ENCODE measurements around the gene SEMA5B. TPM values are rescaled to one million over a fixed set of nuclear protein-coding genes. Genes with fewer than 3 reads are reported as not detected.

Gene SEMA5B
- total RNA-seq, 2 donors from 2014 or later, result 0.09 to 2.9 TPM

DNA sequence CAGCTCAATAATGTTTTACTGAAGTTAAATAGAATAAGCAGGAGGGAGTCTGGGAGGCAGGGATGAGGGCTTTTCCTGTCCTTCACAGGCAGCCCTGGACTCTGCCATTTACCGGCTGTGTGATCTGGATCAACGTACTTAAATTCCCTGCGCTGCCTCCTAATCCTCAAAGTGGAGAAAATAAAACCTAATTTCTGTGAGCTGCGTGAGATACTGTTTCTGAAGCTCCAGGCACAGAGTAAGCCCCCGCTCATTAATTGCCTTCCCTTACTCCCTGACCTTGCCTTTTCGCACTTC is 39.0 kb upstream of the SEMA5B start:
- Histone ChIP-seq H3K27me3 (replicated peaks; ENCODE audit: insufficient read depth) (no peaks in the 10 kb centered on the region), H3K4me1 (replicated peaks) (peaks cover 5% of the 10 kb centered on the region), H3K4me3 (peak overlapping the region; percentile 74 to 92), H3K36me3 (no peaks in the 10 kb centered on the region), H3K27ac (peak overlapping the region; percentile 71 to 76), H3K9me3 (no peaks in the 10 kb centered on the region)
- WGBS, result 8% methylated on average over 6 of the region's 6 CpGs
- TF ChIP-seq POLR2AphosphoS5 (IDR thresholded peaks at IDR 0.05) (no peak), POLR2A (IDR thresholded peaks at IDR 0.05) (no peak)
- TF ChIP-seq, protein P1, sequence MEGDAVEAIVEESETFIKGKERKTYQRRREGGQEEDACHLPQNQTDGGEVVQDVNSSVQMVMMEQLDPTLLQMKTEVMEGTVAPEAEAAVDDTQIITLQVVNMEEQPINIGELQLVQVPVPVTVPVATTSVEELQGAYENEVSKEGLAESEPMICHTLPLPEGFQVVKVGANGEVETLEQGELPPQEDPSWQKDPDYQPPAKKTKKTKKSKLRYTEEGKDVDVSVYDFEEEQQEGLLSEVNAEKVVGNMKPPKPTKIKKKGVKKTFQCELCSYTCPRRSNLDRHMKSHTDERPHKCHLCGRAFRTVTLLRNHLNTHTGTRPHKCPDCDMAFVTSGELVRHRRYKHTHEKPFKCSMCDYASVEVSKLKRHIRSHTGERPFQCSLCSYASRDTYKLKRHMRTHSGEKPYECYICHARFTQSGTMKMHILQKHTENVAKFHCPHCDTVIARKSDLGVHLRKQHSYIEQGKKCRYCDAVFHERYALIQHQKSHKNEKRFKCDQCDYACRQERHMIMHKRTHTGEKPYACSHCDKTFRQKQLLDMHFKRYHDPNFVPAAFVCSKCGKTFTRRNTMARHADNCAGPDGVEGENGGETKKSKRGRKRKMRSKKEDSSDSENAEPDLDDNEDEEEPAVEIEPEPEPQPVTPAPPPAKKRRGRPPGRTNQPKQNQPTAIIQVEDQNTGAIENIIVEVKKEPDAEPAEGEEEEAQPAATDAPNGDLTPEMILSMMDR (IDR thresholded peaks at IDR 0.05), result no peak
- no peak for DNase-seq (ENCODE audit: low spot score)
- intact Hi-C loops (cut with DNase I), result no loop called here

DNA sequence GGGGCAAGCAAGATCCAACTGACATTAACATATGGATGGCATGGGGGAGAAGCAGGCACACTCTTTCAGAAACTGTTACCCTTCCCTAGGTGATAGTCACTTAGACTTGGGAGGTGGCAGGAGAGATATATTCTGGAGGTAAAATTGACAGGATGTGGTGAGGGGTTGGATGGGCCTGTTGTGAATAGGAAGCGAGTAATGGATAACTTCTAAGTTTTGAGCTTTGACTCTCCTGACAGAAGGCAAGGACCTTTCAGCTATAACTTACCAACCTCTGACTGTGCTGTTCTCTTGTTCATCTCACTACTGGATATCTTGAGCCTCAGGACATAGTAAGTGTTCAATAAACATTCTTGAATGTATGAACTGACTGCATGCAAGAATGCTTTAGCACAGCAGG is 37.4 kb upstream of the SEMA5B start:
- no peak for DNase-seq (ENCODE audit: low spot score)
- H3K27me3 ChIP-seq (replicated peaks; ENCODE audit: insufficient read depth), result no peaks in the 10 kb centered on the region
- H3K9me3 ChIP-seq, result no peaks in the 10 kb centered on the region
- no peak overlapping the region for H3K27ac ChIP-seq
- H3K4me1 ChIP-seq (replicated peaks), result no peaks in the 10 kb centered on the region
- TF ChIP-seq, protein P1 (IDR thresholded peaks at IDR 0.05), result no peak
- intact Hi-C loops (cut with DNase I), result no loop called here
- no peaks in the 10 kb centered on the region for H3K36me3 ChIP-seq
- H3K4me3 ChIP-seq, result no peak overlapping the region
- 54% methylated on average over 1 of the region's 1 CpG for WGBS

DNA sequence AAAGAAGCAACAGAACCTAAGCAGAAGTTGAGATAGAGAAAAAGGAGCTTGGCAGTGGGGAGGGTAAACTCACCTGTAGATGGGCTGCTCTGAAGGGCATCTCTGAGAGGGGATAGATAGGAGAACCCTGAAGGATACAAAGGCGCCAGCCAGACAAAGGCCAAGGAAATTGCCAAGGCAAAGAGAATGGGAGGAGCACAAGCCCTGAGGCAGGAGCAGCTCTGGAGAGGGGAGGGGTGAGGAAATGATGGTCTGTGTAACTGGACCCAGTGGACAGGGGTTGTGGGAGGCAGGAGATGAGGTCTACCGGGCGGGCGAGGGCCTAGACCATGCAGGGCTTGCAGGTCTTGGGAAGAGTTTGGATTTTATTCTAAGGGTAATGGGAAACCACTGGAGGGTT is 36.9 kb upstream of the SEMA5B start:
- Histone ChIP-seq H3K9me3 (no peaks in the 10 kb centered on the region), H3K27ac (no peak overlapping the region), H3K27me3 (replicated peaks; ENCODE audit: insufficient read depth) (no peaks in the 10 kb centered on the region), H3K4me3 (no peak overlapping the region), H3K36me3 (no peaks in the 10 kb centered on the region), H3K4me1 (replicated peaks) (no peaks in the 10 kb centered on the region)
- TF ChIP-seq POLR2A (IDR thresholded peaks at IDR 0.05), result no peak
- TF ChIP-seq, protein P1 (IDR thresholded peaks at IDR 0.05), result no peak
- no peak for TF ChIP-seq POLR2AphosphoS5 (IDR thresholded peaks at IDR 0.05)
- intact Hi-C loops (cut with DNase I), result no loop called here
- 92% methylated on average over 4 of the region's 4 CpGs for WGBS
- DNase-seq (ENCODE audit: low spot score), result no peak

DNA sequence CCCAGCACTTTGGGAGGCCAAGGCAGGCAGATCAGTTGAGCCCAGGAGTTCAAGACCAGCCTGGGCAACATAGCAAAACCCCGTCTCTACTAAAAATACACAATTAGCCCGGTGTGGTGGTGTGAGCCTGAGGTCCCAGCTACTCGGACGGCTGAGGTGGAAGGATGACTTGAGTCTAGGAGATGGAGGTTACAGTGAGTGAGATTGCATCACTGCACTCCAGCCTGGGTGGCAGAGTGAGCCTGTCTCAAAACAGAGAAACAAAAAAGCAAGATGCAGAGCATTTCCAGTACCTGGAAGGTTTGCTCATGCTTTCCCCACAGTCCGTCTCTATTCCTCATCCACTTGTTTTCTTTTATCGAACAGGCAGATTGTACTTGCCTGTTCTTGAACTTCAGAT is 35.5 kb upstream of the SEMA5B start:
- intact Hi-C loops (cut with DNase I), result no loop called here
- no peaks in the 10 kb centered on the region for H3K36me3 ChIP-seq
- no peaks in the 10 kb centered on the region for H3K4me1 ChIP-seq (replicated peaks)
- H3K4me3 ChIP-seq, result no peak overlapping the region
- no peaks in the 10 kb centered on the region for H3K27me3 ChIP-seq (replicated peaks; ENCODE audit: insufficient read depth)
- TF ChIP-seq POLR2AphosphoS5 (IDR thresholded peaks at IDR 0.05) (no peak), POLR2A (IDR thresholded peaks at IDR 0.05) (no peak)
- TF ChIP-seq, protein P1 (IDR thresholded peaks at IDR 0.05), result no peak
- 90% methylated on average over 6 of the region's 6 CpGs for WGBS
- H3K9me3 ChIP-seq, result no peaks in the 10 kb centered on the region
- H3K27ac ChIP-seq, result no peak overlapping the region
- no peak for DNase-seq (ENCODE audit: low spot score)

DNA sequence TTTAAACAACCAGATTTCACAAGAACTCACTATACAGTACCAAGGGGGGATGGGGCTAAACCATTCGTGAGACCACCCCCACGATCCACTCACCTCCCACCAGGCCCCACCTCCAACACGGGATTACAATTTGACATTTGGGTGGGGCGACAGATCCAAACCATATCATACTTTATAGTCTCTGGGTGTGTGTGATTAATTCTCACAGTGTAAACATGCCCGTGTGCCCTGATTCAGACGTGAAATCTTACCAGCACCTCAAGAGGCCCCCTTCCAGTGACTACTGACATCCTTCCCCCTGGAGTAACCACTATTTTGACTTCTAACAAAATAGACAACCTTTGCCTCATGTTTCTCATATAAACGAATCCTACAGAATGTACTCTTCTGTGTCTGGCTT is 34.3 kb upstream of the SEMA5B start:
- TF ChIP-seq POLR2A (IDR thresholded peaks at IDR 0.05), result no peak
- WGBS, result 54% methylated on average over 7 of the region's 7 CpGs
- H3K36me3 ChIP-seq, result no peaks in the 10 kb centered on the region
- no peak for DNase-seq (ENCODE audit: low spot score)
- H3K27me3 ChIP-seq (replicated peaks; ENCODE audit: insufficient read depth), result no peaks in the 10 kb centered on the region
- H3K27ac ChIP-seq, result no peak overlapping the region
- H3K4me3 ChIP-seq, result no peak overlapping the region
- H3K9me3 ChIP-seq, result no peaks in the 10 kb centered on the region
- no peaks in the 10 kb centered on the region for H3K4me1 ChIP-seq (replicated peaks)
- intact Hi-C loops (cut with DNase I), result no loop called here

DNA sequence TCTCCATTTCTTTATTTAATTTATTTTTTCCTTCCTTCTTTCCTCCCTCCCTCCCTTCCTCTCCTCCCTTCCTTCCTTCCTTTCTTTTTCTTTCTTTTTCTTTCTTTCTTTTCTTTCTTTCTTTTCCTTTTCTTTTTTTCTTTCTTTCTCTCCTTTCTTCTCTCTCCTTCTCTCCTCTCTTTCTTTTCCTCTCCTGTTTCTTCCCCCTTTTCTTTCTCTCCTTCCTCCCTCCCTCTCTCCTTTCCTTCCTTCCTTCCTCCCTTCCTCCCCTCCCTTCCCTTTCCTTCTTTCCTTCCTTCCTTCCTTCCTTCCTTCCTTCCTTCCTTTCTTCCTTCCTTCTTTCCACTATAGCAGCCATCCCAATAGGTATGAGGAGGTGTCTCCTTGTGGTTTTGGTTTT is 32.5 kb upstream of the SEMA5B start:
- DNase-seq (ENCODE audit: low spot score), result no peak
- Histone ChIP-seq H3K4me1 (replicated peaks) (no peaks in the 10 kb centered on the region), H3K27ac (no peak overlapping the region), H3K9me3 (no peaks in the 10 kb centered on the region), H3K36me3 (no peaks in the 10 kb centered on the region), H3K4me3 (no peak overlapping the region), H3K27me3 (replicated peaks; ENCODE audit: insufficient read depth) (no peaks in the 10 kb centered on the region)
- intact Hi-C loops (cut with DNase I), result no loop called here
- TF ChIP-seq, protein P1 (IDR thresholded peaks at IDR 0.05), result no peak
- TF ChIP-seq POLR2AphosphoS5 (IDR thresholded peaks at IDR 0.05), result no peak
- TF ChIP-seq POLR2A (IDR thresholded peaks at IDR 0.05), result no peak
